ENCODE results near the gene CWC25. TPM values are rescaled to one million over a fixed set of nuclear protein-coding genes. Genes with fewer than 3 reads are reported as not detected.

CWC25 gene
- total and polyA plus RNA-seq, 9 of the 15 experiments (the other 6 are each of a cell fraction or from before 2014, with no cell fraction given): 16.5 to 27.4 (median 23.0) TPM

- TF ChIP-seq KAT2B (IDR thresholded peaks at IDR 0.05; ENCODE audit: low read depth, low read length) (no peak), ZBTB7A (IDR thresholded peaks at IDR 0.05; ENCODE audit: borderline replicate concordance, control insufficient read depth, low read depth, low read length) (peak; percentile 55; the same call in 1 of the 2 replicates), KAT7 (CRISPR knock-in tag; IDR thresholded peaks at IDR 0.05; ENCODE audit: borderline replicate concordance) (no peak), TRIM25 (IDR thresholded peaks at IDR 0.05; ENCODE audit: borderline replicate concordance) (no peak), DIDO1 (tag; IDR thresholded peaks at IDR 0.05; ENCODE audit: low read depth) (no peak), SRF (CRISPR knock-in tag; IDR thresholded peaks at IDR 0.05) (0 out of 4 replicates have a peak, but pooled peaks of 1 of the 2 experiments have one; percentile 25), GTF2E2 (tag; IDR thresholded peaks at IDR 0.05) (no peak), HDAC1 (IDR thresholded peaks at IDR 0.05) (peak in 1 of 2 experiments; percentile 95; a peak in 2 of 4 replicates), NCOA2 (IDR thresholded peaks at IDR 0.05; ENCODE audit: partially characterized antibody in 2 of 2) (no peak), CBFA2T2 (conservative IDR thresholded peaks at IDR 0.05) (no peak), ZNF785 (CRISPR knock-in tag; IDR thresholded peaks at IDR 0.05) (no peak), TAF7 (tag; IDR thresholded peaks at IDR 0.05) (0 out of 2 replicates have a peak, but pooled peaks have one; percentile 14), ZNF740 (CRISPR knock-in tag; IDR thresholded peaks at IDR 0.05) (0 out of 2 replicates have a peak, but pooled peaks have one; percentile 34), ZNF740 (tag; IDR thresholded peaks at IDR 0.05) (no peak; a peak in 1 of 4 replicates), ZNF24 (IDR thresholded peaks at IDR 0.05) (no peak), POLR2AphosphoS5 (IDR thresholded peaks at IDR 0.05; ENCODE audit: control insufficient read depth, insufficient read depth, low read depth, low read length) (0 out of 2 replicates have a peak, but pooled peaks have one; percentile 30), KDM5B (IDR thresholded peaks at IDR 0.05; ENCODE audit: insufficient replicate concordance, low read depth, low read length) (peak; percentile 58), MXI1 (IDR thresholded peaks at IDR 0.05; ENCODE audit: low read depth, low read length) (0 out of 2 replicates have a peak, but pooled peaks have one; percentile 5), ZFP36 (IDR thresholded peaks at IDR 0.05; ENCODE audit: low read depth, low read length, partially characterized antibody) (peak; percentile 4), ZNF512 (tag; IDR thresholded peaks at IDR 0.05) (no peak), ZNF282 (CRISPR knock-in tag; IDR thresholded peaks at IDR 0.05) (no peak)
These were observed 73.3 kb downstream of the CWC25 start (continued) for GRCh38 chr17:38751808-38752307.

All from K562 (cell line).